CD8-positive, alpha-beta memory T cell (primary cell): ENCODE data around the gene EPAS1. TPM values are rescaled to one million over a fixed set of nuclear protein-coding genes. Genes with fewer than 3 reads are reported as not detected.

ENCODE experiments used
- CTCF ChIA-PET: fragments of 350-600 bp; sonication (Branson Sonifier 250); formaldehyde crosslinking; loops from one replicate; lab custom pipeline; 2021; ENCODE audit warnings: antibody characterized with exemption; lab: Charles Lee
- POLR2A ChIA-PET: fragments of 350-600 bp; sonication (Branson Sonifier 250); formaldehyde crosslinking; loops from one replicate; lab custom pipeline; 2021; ENCODE audit warnings: antibody characterized with exemption; lab: Charles Lee
- DNase-seq, 5 donors: peaks; one replicate each; pipeline versions ENCODE4 v3.0.0 to v3.0.0-alpha.2; 2020 to 2022; ENCODE audit warnings: mixed read lengths in 1 of 5
- H3K27ac ChIP-seq: one replicate; pipeline ENCODE4 v1.7.0; 2013; ENCODE audit warnings: low read depth, mild to moderate bottlenecking, low read length, moderate library complexity
- H3K27me3 ChIP-seq: 2 replicates; pipeline ENCODE4 v1.7.0; 2013; ENCODE audit warnings: low read length, mild to moderate bottlenecking; ENCODE audit not compliant: insufficient read depth, poor library complexity, severe bottlenecking
- H3K36me3 ChIP-seq: 2 replicates; pipeline ENCODE4 v1.7.0; 2013; ENCODE audit warnings: mild to moderate bottlenecking, low read length, moderate library complexity; ENCODE audit not compliant: insufficient read depth
- H3K4me1 ChIP-seq: 2 replicates; pipeline ENCODE4 v1.7.0; 2013; ENCODE audit warnings: mild to moderate bottlenecking, low read length, moderate library complexity; ENCODE audit not compliant: insufficient read depth
- H3K4me3 ChIP-seq: 2 replicates; pipeline ENCODE4 v1.7.0; 2013; ENCODE audit warnings: mild to moderate bottlenecking, low read length
- H3K9me3 ChIP-seq: 2 replicates; pipeline ENCODE4 v1.7.0; 2013; ENCODE audit warnings: mild to moderate bottlenecking, low read length
- H3K27ac Mint-ChIP-seq, 8 donors: one replicate each; pipeline ENCODE4 v1.8.0; 2020 to 2021; ENCODE audit warnings: mixed read lengths in 8 of 8, mild to moderate bottlenecking in 6 of 8, inconsistent platforms in 3 of 8, moderate library complexity in 3 of 8
- H3K27me3 Mint-ChIP-seq, 2 donors: one replicate each; pipeline ENCODE4 v1.8.0; 2020 to 2021; ENCODE audit warnings: mixed read lengths in 2 of 2, mild to moderate bottlenecking in 1 of 2, moderate library complexity in 1 of 2
- H3K36me3 Mint-ChIP-seq, 3 donors: one replicate each; pipeline ENCODE4 v1.8.0; 2020 to 2021; ENCODE audit warnings: mixed read lengths in 3 of 3, inconsistent platforms in 1 of 3, mild to moderate bottlenecking in 1 of 3
- H3K4me1 Mint-ChIP-seq, 3 donors: one replicate each; pipeline ENCODE4 v1.8.0; 2020 to 2021; ENCODE audit warnings: mixed read lengths in 3 of 3, inconsistent platforms in 1 of 3, mild to moderate bottlenecking in 1 of 3
- H3K4me3 Mint-ChIP-seq, 7 donors: one replicate each; pipeline ENCODE4 v1.8.0; 2020 to 2021; ENCODE audit warnings: mixed read lengths in 7 of 7, mild to moderate bottlenecking in 6 of 7, moderate library complexity in 4 of 7, inconsistent platforms in 2 of 7
- H3K9me3 Mint-ChIP-seq, 5 donors: one replicate each; pipeline ENCODE4 v1.8.0; 2020 to 2022; ENCODE audit warnings: mixed read lengths in 5 of 5, mild to moderate bottlenecking in 3 of 5, moderate library complexity in 2 of 5, inconsistent platforms in 1 of 5
- polyA plus RNA-seq: library from polyadenylated mRNA; unstranded; fragments of 300-500 nt; fragmentation: Illumina TruSeq; gene quantifications from one replicate; pipeline ENCODE4 v1.2.3, GENCODE V29; 2021
- total RNA-seq, 2 experiments: library from RNA; stranded (reverse); gene quantifications; one replicate each; pipeline ENCODE4 v1.2.3, GENCODE V29; 2021

Gene EPAS1
- total and polyA plus RNA-seq, 3 experiments from 2014 or later: 1.4 to 14.5 (median 9.0) TPM

DNA sequence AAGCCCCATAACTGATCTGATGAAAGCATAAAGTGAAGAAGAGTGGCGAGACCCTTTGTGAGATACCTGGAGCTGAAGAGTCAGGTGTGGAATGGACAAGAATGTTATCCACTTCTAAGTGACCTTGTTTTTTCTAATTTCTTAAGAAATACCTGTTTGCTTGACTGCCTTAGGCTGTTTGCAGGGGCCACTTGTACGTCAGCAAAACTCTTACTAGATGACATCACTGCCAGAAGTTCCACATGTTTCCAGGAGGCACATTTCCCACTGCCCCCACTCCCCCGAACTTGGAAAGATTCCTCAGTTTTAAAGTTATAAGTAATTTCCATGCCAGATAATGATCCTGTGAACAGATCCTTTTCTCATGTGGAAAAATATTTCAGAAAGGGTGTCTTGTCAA lies 8.0 kb downstream of the EPAS1 start:
- Mint-ChIP-seq H3K9me3 (no peaks in the 10 kb centered on the region), H3K4me3 (peak overlapping the region; percentile 27 to 79 (median 66)), H3K27ac (peak overlapping the region in 2 of 8 donors; percentile 9 to 57), H3K4me1 (peaks cover 26 to 37% (median 33%) of the 10 kb centered on the region in 3 donors), H3K36me3 (peaks cover 0 to 5% (median 0%) of the 10 kb centered on the region in 3 donors), H3K27me3 (peaks cover 26 to 59% of the 10 kb centered on the region in 2 donors)
- Histone ChIP-seq H3K4me3 (peak overlapping the region; percentile 30), H3K4me1 (peaks cover 30% of the 10 kb centered on the region), H3K27me3 (peaks cover 11% of the 10 kb centered on the region), H3K36me3 (no peaks in the 10 kb centered on the region), H3K9me3 (no peaks in the 10 kb centered on the region), H3K27ac (no peak overlapping the region)
- ChIA-PET POLR2A (no interaction called here), CTCF (no interaction called here)
- DNase-seq: no peak

- H3K36me3 ChIP-seq: no peaks in the 10 kb centered on the region
- ChIA-PET CTCF (no interaction called here), POLR2A (no interaction called here)
- H3K27me3 Mint-ChIP-seq: peaks cover 23 to 56% of the 10 kb centered on the region in 2 donors
- no peak overlapping the region for H3K4me3 ChIP-seq
- peaks cover 30% of the 10 kb centered on the region for H3K4me1 ChIP-seq
- DNase-seq: no peak
- H3K9me3 Mint-ChIP-seq: no peaks in the 10 kb centered on the region
- no peaks in the 10 kb centered on the region for H3K9me3 ChIP-seq
- peaks cover 6% of the 10 kb centered on the region for H3K27me3 ChIP-seq
- peaks cover 26 to 37% (median 33%) of the 10 kb centered on the region in 3 donors for H3K4me1 Mint-ChIP-seq
- H3K36me3 Mint-ChIP-seq: peaks cover 0 to 5% (median 0%) of the 10 kb centered on the region in 3 donors
- no peak overlapping the region for H3K27ac Mint-ChIP-seq
- H3K27ac ChIP-seq: no peak overlapping the region
- peak overlapping the region in 3 of 7 donors; percentile 21 to 44 (median 33) for H3K4me3 Mint-ChIP-seq
These were observed 8.6 kb downstream of the EPAS1 start for GRCh38 chr2:46305767-46306166.

- no peak overlapping the region for H3K27ac Mint-ChIP-seq
- H3K36me3 Mint-ChIP-seq: peaks cover 0 to 5% (median 0%) of the 10 kb centered on the region in 3 donors
- no peak overlapping the region for H3K27ac ChIP-seq
- H3K27me3 Mint-ChIP-seq: peaks cover 23 to 56% of the 10 kb centered on the region in 2 donors
- no peaks in the 10 kb centered on the region for H3K9me3 Mint-ChIP-seq
- no peak overlapping the region for H3K4me3 ChIP-seq
- H3K27me3 ChIP-seq: peaks cover 6% of the 10 kb centered on the region
- H3K36me3 ChIP-seq: no peaks in the 10 kb centered on the region
- CTCF ChIA-PET: no interaction called here
- H3K4me1 ChIP-seq: peaks cover 30% of the 10 kb centered on the region
- no peak for DNase-seq
- POLR2A ChIA-PET: no interaction called here
- H3K9me3 ChIP-seq: no peaks in the 10 kb centered on the region
- H3K4me3 Mint-ChIP-seq: no peak overlapping the region
- peaks cover 26 to 37% (median 33%) of the 10 kb centered on the region in 3 donors for H3K4me1 Mint-ChIP-seq
These were observed 9.1 kb downstream of the EPAS1 start for GRCh38 chr2:46306330-46306751.

DNA sequence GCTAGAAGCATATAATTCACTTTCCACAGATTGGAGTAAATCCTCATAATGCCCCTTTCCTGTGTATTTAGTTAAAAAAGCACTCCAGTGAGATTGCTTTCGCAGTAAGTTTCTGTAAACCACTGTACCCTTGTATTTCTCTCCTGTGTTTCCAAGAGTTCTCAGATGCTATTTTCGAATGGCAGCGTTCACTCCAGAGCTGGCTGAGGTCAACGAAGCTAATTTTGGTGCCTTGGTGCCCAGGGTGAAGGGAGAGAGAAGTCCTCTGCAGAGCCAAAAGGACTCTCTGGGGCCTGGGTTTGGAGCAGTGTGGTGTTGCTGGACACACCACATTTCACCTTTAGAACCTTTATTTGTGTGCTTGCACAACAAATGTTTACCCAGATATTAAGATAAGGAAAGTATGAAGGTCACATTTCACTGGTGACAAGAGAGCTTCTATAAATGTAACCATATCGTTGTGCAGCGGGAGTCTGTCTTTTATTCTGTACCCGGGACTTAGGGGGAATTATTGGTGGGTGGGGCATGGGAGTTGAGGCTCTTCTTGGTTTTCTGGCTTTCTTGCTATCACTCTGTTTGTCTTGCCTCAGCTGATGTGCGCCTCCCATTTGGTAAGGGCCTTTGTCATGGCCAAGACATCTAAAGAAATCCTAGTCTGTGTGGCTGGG lies 9.9 kb downstream of the EPAS1 start:
- ChIA-PET CTCF (no interaction called here), POLR2A (no interaction called here)
- Mint-ChIP-seq H3K27me3 (peaks cover 26 to 57% of the 10 kb centered on the region in 2 donors), H3K4me1 (peaks cover 26 to 33% (median 33%) of the 10 kb centered on the region in 3 donors), H3K27ac (no peak overlapping the region), H3K36me3 (peaks cover 0 to 5% (median 0%) of the 10 kb centered on the region in 3 donors), H3K4me3 (no peak overlapping the region), H3K9me3 (no peaks in the 10 kb centered on the region)
- Histone ChIP-seq H3K4me1 (peaks cover 30% of the 10 kb centered on the region), H3K4me3 (no peak overlapping the region), H3K27ac (no peak overlapping the region), H3K9me3 (no peaks in the 10 kb centered on the region), H3K27me3 (peaks cover 6% of the 10 kb centered on the region), H3K36me3 (no peaks in the 10 kb centered on the region)
- no peak for DNase-seq

- peaks cover 26 to 33% (median 28%) of the 10 kb centered on the region in 3 donors for H3K4me1 Mint-ChIP-seq
- ChIA-PET POLR2A (interaction anchor here (0.7 kb wide), 1 partner anchor 9 kb away, joined by 4 read pairs; no protein-coding TSS in a partner anchor), CTCF (no interaction called here)
- peaks cover 27 to 53% of the 10 kb centered on the region in 2 donors for H3K27me3 Mint-ChIP-seq
- H3K9me3 Mint-ChIP-seq: no peaks in the 10 kb centered on the region
- no peak overlapping the region for H3K4me3 Mint-ChIP-seq
- no peak for DNase-seq
- H3K36me3 Mint-ChIP-seq: peaks cover 0 to 5% (median 0%) of the 10 kb centered on the region in 3 donors
- Histone ChIP-seq H3K9me3 (no peaks in the 10 kb centered on the region), H3K36me3 (no peaks in the 10 kb centered on the region), H3K27me3 (peaks cover 6% of the 10 kb centered on the region), H3K4me1 (peaks cover 30% of the 10 kb centered on the region), H3K4me3 (no peak overlapping the region), H3K27ac (no peak overlapping the region)
- H3K27ac Mint-ChIP-seq: no peak overlapping the region
These were observed 10.9 kb downstream of the EPAS1 start for GRCh38 chr2:46308081-46308480.

DNA sequence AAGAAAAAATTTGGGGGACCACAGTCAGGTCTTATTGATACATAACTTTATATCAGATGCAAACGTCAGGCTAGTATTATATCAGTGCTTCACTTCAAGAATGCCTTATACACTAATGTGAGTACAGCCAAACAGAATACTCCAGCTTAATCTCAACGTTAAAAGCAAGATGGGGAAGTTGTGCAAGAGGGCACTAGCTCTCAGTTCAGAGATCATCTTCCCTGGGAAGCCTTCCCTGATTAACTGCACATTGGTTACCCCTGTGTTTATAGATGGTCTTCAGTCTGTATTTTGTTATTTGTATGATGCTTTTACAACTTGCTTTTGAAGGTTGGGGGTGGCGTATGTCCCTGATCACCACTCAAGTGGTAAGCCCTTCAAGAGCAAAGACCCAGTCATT lies 11.4 kb downstream of the EPAS1 start:
- H3K4me1 ChIP-seq: peaks cover 29% of the 10 kb centered on the region
- Mint-ChIP-seq H3K27me3 (peaks cover 27 to 49% of the 10 kb centered on the region in 2 donors), H3K4me3 (no peak overlapping the region), H3K9me3 (no peaks in the 10 kb centered on the region), H3K4me1 (peaks cover 23 to 28% (median 23%) of the 10 kb centered on the region in 3 donors), H3K27ac (no peak overlapping the region), H3K36me3 (peaks cover 0 to 5% (median 0%) of the 10 kb centered on the region in 3 donors)
- DNase-seq: no peak
- no peak overlapping the region for H3K27ac ChIP-seq
- H3K27me3 ChIP-seq: peaks cover 6% of the 10 kb centered on the region
- H3K9me3 ChIP-seq: no peaks in the 10 kb centered on the region
- H3K4me3 ChIP-seq: no peak overlapping the region
- no peaks in the 10 kb centered on the region for H3K36me3 ChIP-seq
- CTCF ChIA-PET: no interaction called here
- POLR2A ChIA-PET: interaction anchor here (0.7 kb wide), 1 partner anchor 10 kb away, joined by 4 read pairs; no protein-coding TSS in a partner anchor

DNA sequence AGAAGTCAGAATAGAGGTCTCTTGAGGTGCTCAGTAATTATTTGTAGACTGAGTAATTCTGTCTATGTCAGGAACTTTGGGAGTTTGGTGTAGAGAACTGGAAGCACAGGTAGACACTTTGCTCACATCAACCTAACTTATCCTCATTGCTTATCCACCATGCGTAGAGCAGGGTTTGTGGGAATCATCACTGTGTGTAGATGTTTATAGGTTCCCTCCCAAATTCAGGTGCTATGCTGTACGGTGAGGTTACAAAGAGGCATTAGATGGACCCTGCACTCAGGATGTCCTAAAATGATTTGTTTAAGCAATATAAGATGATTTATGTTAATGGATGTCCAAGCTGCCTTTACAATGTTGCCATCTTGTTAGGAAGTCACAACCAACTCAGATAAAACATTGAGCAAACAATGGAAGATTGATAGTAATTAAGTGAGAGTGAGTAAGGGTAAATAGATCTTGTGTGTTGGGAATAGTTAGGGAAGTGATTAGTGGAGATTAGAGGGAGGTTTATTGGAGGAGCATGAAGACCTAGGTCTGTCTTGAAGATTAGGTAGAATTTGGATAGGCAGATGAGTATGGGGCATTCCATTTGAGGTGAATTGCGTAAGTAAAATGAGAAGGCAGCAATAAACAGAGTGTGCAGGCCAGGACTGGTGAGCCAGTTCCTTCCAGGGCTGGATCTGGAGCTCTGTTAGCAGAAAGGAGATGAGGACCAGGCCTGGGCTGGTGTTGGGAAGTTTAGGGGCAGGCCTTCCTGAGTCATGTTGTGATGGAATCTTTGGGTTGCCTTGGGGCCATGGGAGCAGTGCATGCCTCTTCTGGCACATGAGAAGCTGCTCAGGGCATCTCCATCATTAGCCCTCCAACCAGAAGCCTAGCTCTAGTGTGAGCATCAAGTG lies 12.1 kb downstream of the EPAS1 start:
- Histone ChIP-seq H3K4me1 (peaks cover 23% of the 10 kb centered on the region), H3K36me3 (no peaks in the 10 kb centered on the region), H3K27me3 (peaks cover 6% of the 10 kb centered on the region), H3K9me3 (no peaks in the 10 kb centered on the region), H3K4me3 (no peak overlapping the region), H3K27ac (no peak overlapping the region)
- Mint-ChIP-seq H3K4me3 (no peak overlapping the region), H3K36me3 (peaks cover 0 to 5% (median 0%) of the 10 kb centered on the region in 3 donors), H3K4me1 (peaks cover 16 to 21% (median 17%) of the 10 kb centered on the region in 3 donors), H3K9me3 (no peaks in the 10 kb centered on the region), H3K27me3 (peaks cover 31 to 52% of the 10 kb centered on the region in 2 donors), H3K27ac (no peak overlapping the region)
- ChIA-PET CTCF (no interaction called here), POLR2A (no interaction called here)
- no peak for DNase-seq
